WERI-Rb-1 (cell line): ENCODE measurements around the gene PDZRN3.

Source experiments
- DNase-seq: peaks from one replicate; pipeline ENCODE4 v3.0.0-alpha.2; 2020
- H3K27ac ChIP-seq: fragments of 250-450 bp; sonication (Bioruptor Pico); 2 replicates; pipeline ENCODE4 v1.5.1; 2020; ENCODE audit warnings: mild to moderate bottlenecking, moderate library complexity
- H3K27me3 ChIP-seq: fragments of 250-450 bp; sonication (Bioruptor Pico); 2 replicates; pipeline ENCODE4 v1.5.1; 2021; ENCODE audit warnings: mild to moderate bottlenecking, low read depth, moderate library complexity; ENCODE audit not compliant: insufficient read depth, severe bottlenecking
- H3K36me3 ChIP-seq: fragments of 250-450 bp; sonication (Bioruptor Pico); 2 replicates; pipeline ENCODE4 v1.5.1; 2020; ENCODE audit warnings: mild to moderate bottlenecking, moderate library complexity
- H3K4me3 ChIP-seq: 2 replicates; pipeline ENCODE4 v1.5.1; 2011; ENCODE audit warnings: low read depth, mild to moderate bottlenecking, control low read depth, low read length
- H3K9me3 ChIP-seq: fragments of 250-450 bp; sonication (Bioruptor Pico); 2 replicates; pipeline ENCODE4 v1.5.1; 2021; ENCODE audit warnings: mild to moderate bottlenecking, moderate library complexity; ENCODE audit not compliant: severe bottlenecking
- CTCF ChIP-seq: IDR thresholded peaks from 2 replicates; pipeline ENCODE4 v1.5.1; 2011; ENCODE audit warnings: low read depth, mild to moderate bottlenecking, control low read depth, inconsistent platforms, low read length

PDZRN3 gene

GRCh38 chr3:73536336-73536895 is 88.3 kb downstream of the PDZRN3 start:
- Histone ChIP-seq H3K4me3 (no peak overlapping the region), H3K27ac (no peak overlapping the region), H3K36me3 (no peaks in the 10 kb centered on the region), H3K27me3 (no peaks in the 10 kb centered on the region), H3K9me3 (no peaks in the 10 kb centered on the region)
- TF ChIP-seq CTCF, result no peak
- no peak for DNase-seq

GRCh38 chr3:73535931-73536330 is 88.8 kb downstream of the PDZRN3 start:
- Histone ChIP-seq H3K9me3 (no peaks in the 10 kb centered on the region), H3K4me3 (no peak overlapping the region), H3K36me3 (no peaks in the 10 kb centered on the region), H3K27ac (no peak overlapping the region), H3K27me3 (no peaks in the 10 kb centered on the region)
- TF ChIP-seq CTCF, result no peak
- no peak for DNase-seq

GRCh38 chr3:73535137-73535536 is 89.6 kb downstream of the PDZRN3 start:
- Histone ChIP-seq H3K9me3 (no peaks in the 10 kb centered on the region), H3K4me3 (no peak overlapping the region), H3K27ac (no peak overlapping the region), H3K36me3 (no peaks in the 10 kb centered on the region), H3K27me3 (no peaks in the 10 kb centered on the region)
- no peak for DNase-seq
- no peak for TF ChIP-seq CTCF

- Histone ChIP-seq H3K36me3 (no peaks in the 10 kb centered on the region), H3K27me3 (no peaks in the 10 kb centered on the region), H3K9me3 (no peaks in the 10 kb centered on the region), H3K27ac (no peak overlapping the region), H3K4me3 (no peak overlapping the region)
- no peak for TF ChIP-seq CTCF
- DNase-seq, result no peak
Observed at GRCh38 chr3:73530022-73530396, 94.7 kb downstream of the PDZRN3 start.

- Histone ChIP-seq H3K4me3 (no peak overlapping the region), H3K27ac (no peak overlapping the region), H3K9me3 (no peaks in the 10 kb centered on the region), H3K36me3 (no peaks in the 10 kb centered on the region), H3K27me3 (no peaks in the 10 kb centered on the region)
- TF ChIP-seq CTCF, result no peak
- no peak for DNase-seq
Observed at GRCh38 chr3:73529308-73530021, 95.3 kb downstream of the PDZRN3 start.

GRCh38 chr3:73525591-73525990 is 99.2 kb downstream of the PDZRN3 start:
- Histone ChIP-seq H3K4me3 (no peak overlapping the region), H3K36me3 (no peaks in the 10 kb centered on the region), H3K27ac (no peak overlapping the region), H3K27me3 (no peaks in the 10 kb centered on the region), H3K9me3 (peaks cover 8% of the 10 kb centered on the region)
- DNase-seq, result no peak
- no peak for TF ChIP-seq CTCF
